Esophagus muscularis mucosa (tissue), 4 donors: ENCODE measurements around the gene METAP1D.

Source experiments
- CTCF ChIP-seq, 3 experiments: fragments of 200-600 bp in 2 of 3; fragments of 450-650 bp in 1 of 3; sonication (generic) in 2 of 3; IDR thresholded peaks; one replicate each; pipeline ENCODE4 v1.5.1; 2017 to 2019; ENCODE audit warnings: antibody characterized with exemption in 3 of 3, mild to moderate bottlenecking in 2 of 3, moderate library complexity in 1 of 3
- EP300 ChIP-seq: sonication (generic); formaldehyde crosslinking; IDR thresholded peaks from one replicate; pipeline ENCODE4 v1.6.1; 2017; ENCODE audit warnings: antibody characterized with exemption
- POLR2A ChIP-seq: fragments of 450-650 bp; IDR thresholded peaks from one replicate; pipeline ENCODE4 v1.6.1; 2017; ENCODE audit warnings: antibody characterized with exemption, moderate library complexity, mild to moderate bottlenecking, low read depth
- POLR2AphosphoS5 ChIP-seq, 2 donors: sonication (generic); formaldehyde crosslinking; IDR thresholded peaks; one replicate each; pipeline ENCODE4 v1.6.1; 2017; ENCODE audit warnings: antibody characterized with exemption in 2 of 2

GRCh38 chr2:172021074-172021931, 21.6 kb downstream of the METAP1D start:
- TF ChIP-seq CTCF (IDR thresholded peaks at IDR 0.05) (no peak), EP300 (no peak), POLR2AphosphoS5 (IDR thresholded peaks at IDR 0.05) (no peak), POLR2A (no peak)
